T-cell (primary cell): ENCODE data around the gene ACCS. TPM values are rescaled to one million over a fixed set of nuclear protein-coding genes. Genes with fewer than 3 reads are reported as not detected.

Experiments
- ATAC-seq, 4 experiments: fragments of 200-7000 bp in 3 of 4; fragments of 150-1000 bp in 1 of 4; cut with Tn5 transposase; replicated peaks in 1 of 4; 1 replicate in 3 of 4; 2 replicates in 1 of 4; pipeline ENCODE4 v1.10.0; 2021; ENCODE audit warnings: moderate library complexity in 3 of 4, mild to moderate bottlenecking in 2 of 4, moderate number of reproducible peaks in 1 of 4
- CTCF ChIA-PET, 2 donors: fragments of 300-600 bp; sonication (Branson Sonifier 250); formaldehyde crosslinking; loops; one replicate each; lab custom pipeline; 2022; ENCODE audit warnings: antibody characterized with exemption in 2 of 2; lab: Charles Lee
- POLR2A ChIA-PET, 2 donors: fragments of 300-600 bp; sonication (Branson Sonifier 250); formaldehyde crosslinking; loops; one replicate each; lab custom pipeline; 2022; ENCODE audit warnings: antibody characterized with exemption in 2 of 2; lab: Charles Lee
- DNase-seq, 35 experiments: peaks; one replicate each; pipeline versions ENCODE4 v3.0.0 to v3.0.0-alpha.2; 2013 to 2023
- H3K27ac ChIP-seq: one replicate; pipeline ENCODE4 v1.5.1; 2013; ENCODE audit warnings: low read length
- H3K27me3 ChIP-seq, 2 experiments: replicated peaks in 1 of 2; 1 replicate in 1 of 2; 2 replicates in 1 of 2; pipeline versions ENCODE4 v1.6.1 to v1.7.0; 2013; ENCODE audit warnings: low read length in 1 of 2, mixed read lengths in 1 of 2; ENCODE audit not compliant: control insufficient read depth in 2 of 2, insufficient read depth in 2 of 2; ENCODE audit errors: extremely low read depth in 1 of 2
- H3K36me3 ChIP-seq, 2 donors: 1 replicate in 1 of 2; 2 replicates in 1 of 2; pipeline versions ENCODE4 v1.6.1 to v1.7.0; 2013; ENCODE audit warnings: low read length in 1 of 2; ENCODE audit not compliant: control insufficient read depth in 2 of 2, insufficient read depth in 1 of 2; ENCODE audit errors: extremely low read depth in 1 of 2
- H3K4me1 ChIP-seq, 2 experiments: 1 replicate in 1 of 2; 2 replicates in 1 of 2; pipeline versions ENCODE4 v1.6.1 to v1.7.0; 2013; ENCODE audit warnings: low read length in 2 of 2, mixed read lengths in 1 of 2; ENCODE audit not compliant: insufficient read depth in 2 of 2, control insufficient read depth in 1 of 2; ENCODE audit errors: extremely low read depth in 1 of 2
- H3K4me3 ChIP-seq, 2 donors: 1 replicate in 1 of 2; 2 replicates in 1 of 2; pipeline versions ENCODE4 v1.5.1 to v1.7.0; 2013; ENCODE audit warnings: mild to moderate bottlenecking in 2 of 2, low read length in 1 of 2, moderate library complexity in 1 of 2; ENCODE audit not compliant: control insufficient read depth in 1 of 2; ENCODE audit errors: extremely low read depth in 1 of 2
- H3K9me3 ChIP-seq: 2 replicates; pipeline ENCODE4 v1.7.0; 2013
- H3K27ac Mint-ChIP-seq, 2 donors: one replicate each; pipeline ENCODE4 v1.8.0; 2020 to 2021; ENCODE audit warnings: mild to moderate bottlenecking in 2 of 2, mixed read lengths in 2 of 2
- H3K27me3 Mint-ChIP-seq, 2 donors: one replicate each; pipeline ENCODE4 v1.8.0; 2021 to 2022; ENCODE audit warnings: mixed read lengths in 2 of 2
- H3K36me3 Mint-ChIP-seq: one replicate; pipeline ENCODE4 v1.8.0; 2021; ENCODE audit warnings: mixed read lengths
- H3K4me1 Mint-ChIP-seq, 3 donors: one replicate each; pipeline ENCODE4 v1.8.0; 2020 to 2022; ENCODE audit warnings: mixed read lengths in 3 of 3, mild to moderate bottlenecking in 1 of 3
- H3K4me3 Mint-ChIP-seq, 3 donors: one replicate each; pipeline ENCODE4 v1.8.0; 2020 to 2022; ENCODE audit warnings: mild to moderate bottlenecking in 3 of 3, mixed read lengths in 3 of 3, moderate library complexity in 3 of 3
- H3K9me3 Mint-ChIP-seq, 3 donors: one replicate each; pipeline ENCODE4 v1.8.0; 2020 to 2022; ENCODE audit warnings: mixed read lengths in 3 of 3
- WGBS: methylation state at CpG from one replicate; pipeline ENCODE4 v1.1.5; 2013; ENCODE audit warnings: missing lambda C conversion rate; ENCODE audit not compliant: insufficient coverage; 5-methylcytosine and 5-hydroxymethylcytosine counted together
- total RNA-seq, 35 experiments: library from RNA in 6 of 35; stranded (reverse) in 6 of 35; fragments of 120-200 nt in 1 of 35; gene quantifications; one replicate each; pipeline versions ENCODE4 v1.2.1 to v1.2.4 and lab custom pipeline; 2013 to 2026

Gene ACCS
- total RNA-seq, 5 donors from 2014 or later (not counting 1 experiment from before 2014, with no cell fraction given), result 18.9 to 66.4 (median 27.5) TPM

GRCh38 chr11:44080951-44081350 lies 14.9 kb downstream of the ACCS start:
- DNase-seq (no peak), ATAC-seq (no peak)
- no peaks in the 10 kb centered on the region for H3K27me3 Mint-ChIP-seq
- POLR2A ChIA-PET, result no interaction called here
- H3K9me3 Mint-ChIP-seq, result peaks cover 0 to 7% (median 6%) of the 10 kb centered on the region in 3 donors
- H3K36me3 Mint-ChIP-seq, result peaks cover 50% of the 10 kb centered on the region
- Histone ChIP-seq H3K27me3 (no peaks in the 10 kb centered on the region), H3K9me3 (no peaks in the 10 kb centered on the region), H3K27ac (no peak overlapping the region), H3K4me3 (no peak overlapping the region), H3K4me1 (no peaks in the 10 kb centered on the region), H3K36me3 (peaks cover 2 to 8% of the 10 kb centered on the region in 2 donors)
- CTCF ChIA-PET, result interaction anchor here in 1 of 2 donors (0.6 kb wide), 1 partner anchor 339 kb away, joined by 3 read pairs; no protein-coding TSS in a partner anchor
- H3K4me3 Mint-ChIP-seq, result no peak overlapping the region
- no peaks in the 10 kb centered on the region for H3K4me1 Mint-ChIP-seq
- 93% methylated on average over 7 of the region's 9 CpGs for WGBS
- H3K27ac Mint-ChIP-seq, result no peak overlapping the region

GRCh38 chr11:44082645-44083044 lies 16.6 kb downstream of the ACCS start:
- H3K9me3 ChIP-seq, result no peaks in the 10 kb centered on the region
- no peaks in the 10 kb centered on the region for H3K27me3 ChIP-seq
- DNase-seq, result no peak
- no peaks in the 10 kb centered on the region for H3K27me3 Mint-ChIP-seq
- H3K4me1 ChIP-seq, result no peaks in the 10 kb centered on the region
- H3K4me3 Mint-ChIP-seq, result no peak overlapping the region
- H3K27ac Mint-ChIP-seq, result no peak overlapping the region
- peaks cover 0 to 10% (median 9%) of the 10 kb centered on the region in 3 donors for H3K9me3 Mint-ChIP-seq
- H3K4me1 Mint-ChIP-seq, result no peaks in the 10 kb centered on the region
- WGBS, result 57% methylated on average over 1 of the region's 4 CpGs
- no peak for ATAC-seq
- H3K36me3 ChIP-seq, result peaks cover 2 to 5% of the 10 kb centered on the region in 2 donors
- POLR2A ChIA-PET, result no interaction called here
- H3K27ac ChIP-seq, result no peak overlapping the region
- peaks cover 45% of the 10 kb centered on the region for H3K36me3 Mint-ChIP-seq
- H3K4me3 ChIP-seq, result no peak overlapping the region
- CTCF ChIA-PET, result interaction anchor here in 1 of 2 donors (0.6 kb wide), 1 partner anchor 535 kb away, joined by 4 read pairs; no protein-coding TSS in a partner anchor

DNA sequence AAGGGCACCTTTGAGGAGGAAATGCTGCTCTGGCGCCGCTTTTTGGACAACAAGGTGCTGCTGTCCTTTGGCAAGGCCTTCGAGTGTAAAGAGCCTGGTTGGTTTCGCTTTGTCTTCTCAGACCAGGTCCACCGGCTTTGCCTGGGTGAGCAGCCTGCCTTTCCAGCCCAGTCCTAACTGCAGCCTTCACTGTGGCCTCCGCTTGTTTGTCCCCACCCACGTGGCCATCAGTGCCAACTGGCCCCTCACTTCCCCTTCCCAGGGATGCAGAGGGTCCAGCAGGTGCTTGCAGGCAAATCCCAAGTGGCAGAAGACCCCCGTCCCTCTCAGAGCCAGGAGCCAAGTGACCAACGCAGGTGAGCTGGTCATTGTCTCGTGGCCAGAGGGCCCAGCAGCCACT lies 17.4 kb downstream of the ACCS start:
- Mint-ChIP-seq H3K36me3 (peaks cover 46% of the 10 kb centered on the region), H3K4me1 (no peaks in the 10 kb centered on the region), H3K9me3 (peaks cover 0 to 10% (median 9%) of the 10 kb centered on the region in 3 donors), H3K4me3 (no peak overlapping the region), H3K27me3 (no peaks in the 10 kb centered on the region), H3K27ac (no peak overlapping the region)
- H3K4me1 ChIP-seq, result no peaks in the 10 kb centered on the region
- ChIA-PET POLR2A (no interaction called here), CTCF (interaction anchor here in 1 of 2 donors (0.6 kb wide), 1 partner anchor 534 kb away, joined by 4 read pairs; no protein-coding TSS in a partner anchor)
- H3K27ac ChIP-seq, result no peak overlapping the region
- ATAC-seq (no peak), DNase-seq (no peak)
- no peaks in the 10 kb centered on the region for H3K27me3 ChIP-seq
- no peak overlapping the region for H3K4me3 ChIP-seq
- peaks cover 2 to 5% of the 10 kb centered on the region in 2 donors for H3K36me3 ChIP-seq
- WGBS, result 92% methylated on average over 10 of the region's 10 CpGs
- no peaks in the 10 kb centered on the region for H3K9me3 ChIP-seq

GRCh38 chr11:44083906-44084305 lies 17.8 kb downstream of the ACCS start:
- peaks cover 43% of the 10 kb centered on the region for H3K36me3 Mint-ChIP-seq
- no peak overlapping the region for H3K4me3 ChIP-seq

GRCh38 chr11:44085330-44085729 lies 19.3 kb downstream of the ACCS start:
- no peak overlapping the region for H3K4me3 ChIP-seq
- DNase-seq, result no peak
- no peak overlapping the region for H3K4me3 Mint-ChIP-seq
- H3K9me3 Mint-ChIP-seq, result peaks cover 0 to 10% (median 9%) of the 10 kb centered on the region in 3 donors
- WGBS, result no CpG with 5 or more reads among the region's 1 CpG
- H3K27me3 Mint-ChIP-seq, result no peaks in the 10 kb centered on the region
- H3K27ac Mint-ChIP-seq, result no peak overlapping the region
- no peaks in the 10 kb centered on the region for H3K4me1 ChIP-seq
- no peaks in the 10 kb centered on the region for H3K27me3 ChIP-seq
- H3K9me3 ChIP-seq, result no peaks in the 10 kb centered on the region
- no peaks in the 10 kb centered on the region for H3K4me1 Mint-ChIP-seq
- H3K27ac ChIP-seq, result no peak overlapping the region
- peaks cover 2 to 3% of the 10 kb centered on the region in 2 donors for H3K36me3 ChIP-seq
- no peak for ATAC-seq
- H3K36me3 Mint-ChIP-seq, result peaks cover 39% of the 10 kb centered on the region
- ChIA-PET POLR2A (no interaction called here), CTCF (interaction anchor here in 1 of 2 donors (1.1 kb wide), 1 partner anchor 9 kb away, joined by 8 read pairs; the partner anchor contains the start of gene EXT2)

More at GRCh38 chr11:44083906-44084305, 17.8 kb downstream of the ACCS start:
- POLR2A ChIA-PET, result no interaction called here
- H3K27me3 Mint-ChIP-seq, result no peaks in the 10 kb centered on the region
- CTCF ChIA-PET, result no interaction called here
- WGBS, result no CpG with 5 or more reads among the region's 5 CpGs
- Histone ChIP-seq H3K27me3 (no peaks in the 10 kb centered on the region), H3K27ac (no peak overlapping the region), H3K9me3 (no peaks in the 10 kb centered on the region), H3K4me1 (no peaks in the 10 kb centered on the region), H3K36me3 (peaks cover 2 to 3% of the 10 kb centered on the region in 2 donors)
- H3K4me1 Mint-ChIP-seq, result no peaks in the 10 kb centered on the region
- ATAC-seq (no peak), DNase-seq (no peak)
- H3K4me3 Mint-ChIP-seq, result no peak overlapping the region
- peaks cover 0 to 10% (median 9%) of the 10 kb centered on the region in 3 donors for H3K9me3 Mint-ChIP-seq
- H3K27ac Mint-ChIP-seq, result no peak overlapping the region

GRCh38 chr11:44088377-44088776 lies 22.3 kb downstream of the ACCS start:
- H3K27me3 Mint-ChIP-seq, result no peaks in the 10 kb centered on the region
- H3K27ac Mint-ChIP-seq, result no peak overlapping the region
- ChIA-PET POLR2A (no interaction called here), CTCF (no interaction called here)
- DNase-seq (no peak), ATAC-seq (no peak)
- no peaks in the 10 kb centered on the region for H3K36me3 ChIP-seq
- no peaks in the 10 kb centered on the region for H3K4me1 ChIP-seq
- peaks cover 0 to 10% (median 9%) of the 10 kb centered on the region in 3 donors for H3K9me3 Mint-ChIP-seq
- H3K9me3 ChIP-seq, result no peaks in the 10 kb centered on the region
- H3K4me1 Mint-ChIP-seq, result no peaks in the 10 kb centered on the region
- no peaks in the 10 kb centered on the region for H3K27me3 ChIP-seq
- H3K27ac ChIP-seq, result no peak overlapping the region
- H3K36me3 Mint-ChIP-seq, result peaks cover 27% of the 10 kb centered on the region
- H3K4me3 Mint-ChIP-seq, result no peak overlapping the region
- 73% methylated on average over 3 of the region's 4 CpGs for WGBS
- H3K4me3 ChIP-seq, result no peak overlapping the region
